ENCODE data around the gene GPC5.
"Not testable (repeated sequence)": the region's sequence is repeated elsewhere in the genome, so short reads cannot be mapped to it uniquely, and the experiment has no call there.

GPC5 gene

DNA sequence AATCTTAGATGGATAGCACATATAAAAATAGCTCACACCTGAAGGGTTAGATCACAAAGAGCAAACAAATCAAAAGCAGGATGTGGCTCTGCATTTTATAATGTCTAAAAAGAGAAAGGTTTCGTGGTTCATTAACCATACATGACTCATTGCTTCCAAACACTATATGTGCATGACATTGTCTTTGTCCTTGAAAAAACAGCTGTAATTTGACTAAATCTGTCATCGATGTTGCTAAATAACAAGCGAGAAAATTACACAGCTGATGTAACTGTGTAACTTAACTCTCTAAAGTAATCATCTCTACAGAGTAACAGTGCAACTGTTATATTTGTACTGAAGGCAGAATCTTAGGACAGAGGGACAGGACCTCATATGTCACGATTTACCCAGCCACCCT, 1445.1 kb downstream of the GPC5 start:
- peak; percentile 37 for DNase-seq (ENCODE audit: low read depth)

DNA sequence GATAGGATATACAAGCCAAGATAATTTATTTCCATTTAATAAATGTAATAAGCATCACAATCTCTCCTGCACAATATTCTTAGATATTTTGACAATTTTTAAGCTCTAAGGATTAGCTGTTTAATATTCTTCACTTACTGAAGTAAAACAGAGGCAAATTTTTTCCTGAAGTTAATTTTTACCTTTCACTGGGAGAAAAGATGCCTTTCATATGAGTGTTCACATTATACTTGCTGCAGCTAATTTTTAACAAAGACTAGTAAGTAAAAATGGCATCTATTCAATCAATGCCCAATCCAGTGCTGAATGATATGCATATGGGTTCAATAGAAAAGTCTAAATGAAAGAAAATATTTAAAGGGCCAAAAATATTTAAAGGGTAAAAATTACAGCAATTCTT, 1451.0 kb downstream of the GPC5 start:
- DNase-seq (ENCODE audit: low read depth) = no peak

DNA sequence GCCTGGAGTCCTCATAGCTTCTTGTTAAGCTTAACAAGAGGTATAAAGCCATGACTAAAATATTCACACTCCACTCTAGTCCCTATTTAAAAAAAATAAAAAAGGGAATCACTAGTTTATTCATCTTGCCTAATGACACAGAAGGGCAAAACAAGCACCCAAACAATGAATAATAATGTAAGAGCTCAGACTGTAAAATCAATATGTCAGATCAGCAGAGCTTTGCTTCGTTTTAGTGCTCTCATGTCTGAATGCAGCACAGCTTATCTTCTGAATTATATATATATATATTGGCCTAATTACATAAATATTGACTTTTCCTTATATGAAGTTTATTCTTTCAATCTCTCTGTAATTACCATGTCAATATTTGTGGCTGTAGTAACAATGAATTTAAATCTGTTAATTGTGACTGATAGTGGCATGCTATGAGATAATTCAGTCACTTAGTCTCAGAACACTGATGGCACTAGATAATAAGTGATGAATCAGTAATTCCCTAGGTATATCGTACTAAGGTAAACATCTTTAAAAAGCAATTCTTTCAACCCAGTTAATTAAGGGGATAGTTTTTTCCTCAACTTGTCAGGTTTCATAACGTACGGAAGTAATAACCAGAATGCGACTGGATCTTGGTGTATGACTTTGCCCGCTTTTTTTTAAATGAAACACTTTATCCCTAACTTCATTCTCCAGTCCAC, 1466.3 kb downstream of the GPC5 start:
- no peak for DNase-seq (ENCODE audit: low read depth)

DNA sequence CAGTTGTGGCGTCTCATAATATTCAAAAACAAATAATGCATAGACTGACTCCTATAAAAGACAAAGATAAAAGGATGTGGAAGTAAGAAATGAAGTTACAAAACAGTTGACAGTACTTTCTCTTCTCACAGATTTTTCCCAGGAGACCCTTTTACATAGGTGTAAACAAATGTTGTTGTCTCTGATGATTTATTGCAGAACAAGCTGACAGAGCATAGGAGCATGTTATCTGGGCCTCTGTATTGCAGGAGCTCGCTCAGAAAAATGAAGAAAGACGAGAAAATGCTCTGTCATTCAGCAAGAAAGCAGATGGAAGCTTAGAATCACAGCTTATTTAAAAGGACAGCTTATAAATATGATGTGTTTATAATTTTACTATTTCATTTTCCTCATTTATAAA, 1474.6 kb downstream of the GPC5 start:
- no peak for DNase-seq (ENCODE audit: low read depth)

DNA sequence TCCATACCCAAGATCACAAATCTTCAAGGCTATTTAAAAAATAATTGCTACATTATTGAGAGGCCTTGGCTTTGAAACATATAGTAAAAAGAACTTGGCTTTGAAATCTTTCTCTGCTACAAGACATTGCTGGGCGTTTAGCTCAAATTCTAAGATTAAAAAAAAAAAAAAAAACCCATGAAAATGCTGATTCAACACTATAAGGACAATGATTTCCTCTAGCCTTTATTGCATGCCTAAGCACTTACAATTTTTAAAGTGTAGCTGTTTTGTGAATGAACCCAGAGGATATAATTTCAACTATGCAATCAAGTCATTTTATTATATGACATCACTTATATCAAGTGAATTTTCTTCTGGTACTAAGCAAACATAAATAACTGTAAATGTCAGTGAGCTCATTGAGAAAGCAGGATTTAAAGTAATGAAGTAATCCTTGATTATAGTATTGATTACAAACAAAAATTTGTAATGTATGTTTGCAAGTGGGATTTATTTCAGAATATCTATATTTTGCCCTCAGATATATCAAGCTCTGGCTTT, 1488.2 kb downstream of the GPC5 start:
- DNase-seq (ENCODE audit: low read depth) = no peak

DNA sequence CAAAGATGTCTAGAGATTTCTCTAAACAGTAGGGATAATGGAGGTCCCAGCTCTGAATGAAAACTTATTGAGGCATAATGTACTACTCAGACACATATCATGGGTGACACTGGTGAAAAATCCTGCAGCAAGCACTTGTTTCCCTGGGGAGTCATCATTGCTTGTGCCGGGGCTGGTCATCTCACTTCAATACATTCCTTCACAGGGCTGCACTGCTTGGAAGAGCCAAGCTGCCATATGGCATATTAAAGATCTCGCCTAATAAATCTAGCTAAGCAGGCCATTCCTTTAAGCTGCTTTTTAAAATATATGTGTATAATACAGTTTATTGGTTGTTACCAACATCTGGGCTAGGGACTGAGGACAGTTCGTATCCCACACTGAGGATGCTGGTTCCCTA, 1496.0 kb downstream of the GPC5 start:
- DNase-seq (ENCODE audit: low read depth) = no peak

DNA sequence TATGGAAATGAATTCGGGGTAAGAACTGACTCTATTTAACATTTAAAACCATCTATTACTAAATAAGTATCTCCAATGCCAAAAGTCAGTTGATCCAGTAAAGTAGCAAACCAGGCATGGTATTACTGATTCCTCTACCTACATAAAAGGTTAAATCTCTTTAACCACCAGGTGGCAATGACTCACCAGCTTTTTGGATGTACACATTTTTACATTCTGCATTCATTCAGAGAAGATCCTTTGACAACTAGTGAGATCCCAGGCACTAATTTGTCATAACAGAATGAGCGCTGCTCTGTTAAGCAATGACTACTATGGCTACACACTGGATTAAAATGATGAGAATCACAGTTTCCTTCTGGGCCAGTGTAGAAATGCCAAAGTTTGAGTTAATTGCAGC, 1498.4 kb downstream of the GPC5 start:
- no peak for DNase-seq (ENCODE audit: low read depth)

DNA sequence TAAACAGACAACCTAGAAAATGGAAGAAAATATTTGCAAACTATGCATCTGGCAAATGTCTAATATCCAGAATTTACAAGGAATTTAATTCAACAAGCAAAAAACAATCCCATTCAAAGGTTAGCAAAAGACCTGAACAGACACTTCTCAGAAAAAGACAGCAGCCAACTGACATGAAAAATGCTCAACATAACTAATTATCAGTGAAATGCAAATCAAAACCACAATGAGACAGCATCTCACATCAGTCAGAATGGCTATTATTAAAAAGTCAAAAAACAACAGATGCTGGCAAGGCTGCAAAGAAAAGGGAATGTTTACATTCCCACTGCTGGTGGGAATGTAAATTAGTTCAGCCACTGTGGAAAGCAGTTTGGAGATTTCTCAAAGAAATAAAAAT, 1500.5 kb downstream of the GPC5 start:
- DNase-seq (ENCODE audit: low read depth) = not testable (repeated sequence)

DNA sequence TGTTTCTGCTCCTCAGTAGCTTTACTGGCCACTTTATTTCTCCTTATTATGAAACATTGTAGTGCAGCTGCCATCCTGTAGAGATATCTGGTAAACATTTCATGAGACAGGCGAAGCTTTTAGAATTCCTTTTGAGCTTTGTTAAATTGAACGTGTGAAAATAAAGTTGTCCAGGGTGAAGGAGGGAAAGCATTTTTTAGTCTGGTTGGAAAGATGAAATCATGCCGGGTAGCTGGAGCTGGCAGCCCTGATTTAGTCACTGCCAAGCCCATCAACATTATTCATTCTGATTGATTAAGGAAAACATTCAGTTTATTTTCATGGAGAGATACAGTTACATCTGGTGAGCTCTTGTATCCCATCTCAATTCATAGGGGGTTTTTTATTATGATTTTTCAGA, 1502.0 kb downstream of the GPC5 start:
- no peak for DNase-seq (ENCODE audit: low read depth)

DNA sequence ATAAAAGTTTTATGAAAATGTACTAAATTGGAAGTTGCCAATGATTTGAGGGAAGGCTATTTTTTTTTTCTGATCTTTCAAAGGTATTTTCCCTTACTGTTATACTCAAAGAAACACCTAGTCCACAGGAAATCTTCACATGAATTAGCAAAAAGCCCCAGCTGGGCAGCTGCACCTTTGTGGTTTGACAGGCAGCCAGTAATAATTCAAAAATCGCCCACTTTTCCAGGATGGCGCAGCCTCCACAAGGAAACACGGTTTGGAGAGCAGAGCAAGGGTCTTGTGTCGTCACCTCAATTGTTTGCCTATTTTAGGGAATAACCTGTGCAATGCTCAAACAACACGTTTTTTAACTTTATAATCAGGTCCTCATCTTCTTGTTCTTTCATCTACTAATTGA, 1503.3 kb downstream of the GPC5 start:
- no peak for DNase-seq (ENCODE audit: low read depth)

DNA sequence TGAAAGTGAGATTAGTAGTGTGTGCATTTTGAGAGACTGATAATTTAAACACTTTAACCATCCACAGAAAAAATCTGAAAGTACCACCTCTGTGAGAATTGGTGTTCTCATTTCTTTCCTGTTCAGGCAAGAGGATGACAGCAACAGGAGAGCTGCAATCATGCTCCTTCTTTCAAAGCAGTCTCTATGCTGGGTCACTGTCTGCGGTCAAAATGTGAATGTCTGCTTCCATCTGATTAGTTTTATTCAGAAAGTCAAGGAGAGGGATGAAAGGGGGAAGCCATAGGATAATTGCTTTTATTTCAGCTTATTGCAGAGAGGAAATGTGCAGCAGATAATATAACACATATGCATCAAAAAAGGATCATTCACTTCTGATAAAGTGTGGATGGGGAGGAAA, 1514.2 kb downstream of the GPC5 start:
- DNase-seq (ENCODE audit: low read depth) = no peak

DNA sequence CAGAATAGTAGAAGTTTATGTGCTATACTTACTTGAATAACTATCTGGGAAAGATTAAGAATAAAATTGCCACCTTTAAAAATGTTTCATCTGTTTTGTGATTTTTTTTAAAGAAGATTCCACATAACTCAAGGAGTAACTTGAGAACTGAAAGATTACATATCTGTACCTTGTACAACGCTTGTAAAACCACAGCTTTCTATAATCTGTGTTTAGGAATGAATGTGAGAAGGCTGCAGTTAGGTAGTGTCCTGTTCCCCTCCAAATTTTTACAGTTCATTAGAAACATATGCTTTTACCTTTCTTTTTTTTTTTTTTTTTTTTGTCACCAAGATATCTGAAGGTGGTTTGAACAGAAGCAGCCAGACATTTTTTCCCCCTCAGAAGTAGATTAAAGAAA, 1515.4 kb downstream of the GPC5 start:
- no peak for DNase-seq (ENCODE audit: low read depth)
